OCI-LY1 (cell line): ENCODE data around the gene SRCIN1.

Experiments
- H2AFZ ChIP-seq: fragments of 200-600 bp; sonication (generic), shearing (Covaris generic); 2 replicates; pipeline ENCODE4 v1.6.0; 2014; ENCODE audit warnings: antibody characterized with exemption, mild to moderate bottlenecking, low read length
- H3F3A ChIP-seq: fragments of 200-600 bp; sonication (generic), shearing (Covaris generic); 2 replicates; pipeline ENCODE4 v1.6.0; 2014; ENCODE audit warnings: mild to moderate bottlenecking, antibody characterized with exemption, low read length, moderate library complexity; ENCODE audit not compliant: insufficient read depth
- H3K27ac ChIP-seq: fragments of 200-600 bp; sonication (generic); 2 replicates; pipeline ENCODE4 v1.5.1; 2014; ENCODE audit warnings: low read length, mixed run types, mild to moderate bottlenecking, low read depth; ENCODE audit not compliant: poor library complexity, severe bottlenecking
- H3K27me3 ChIP-seq: fragments of 200-600 bp; sonication (generic); 2 replicates; pipeline ENCODE4 v1.6.0; 2014; ENCODE audit warnings: antibody characterized with exemption, mild to moderate bottlenecking, low read length, moderate library complexity; ENCODE audit not compliant: insufficient read depth
- H3K36me3 ChIP-seq: fragments of 200-600 bp; sonication (generic); 2 replicates; pipeline ENCODE4 v1.6.1; 2014; ENCODE audit warnings: mild to moderate bottlenecking, antibody characterized with exemption, low read length, moderate library complexity, mixed read lengths; ENCODE audit not compliant: insufficient read depth
- H3K4me1 ChIP-seq: fragments of 200-600 bp; sonication (generic); 2 replicates; pipeline ENCODE4 v1.5.1; 2014; ENCODE audit warnings: mild to moderate bottlenecking, low read length, moderate library complexity; ENCODE audit not compliant: insufficient read depth, severe bottlenecking
- H3K4me2 ChIP-seq: fragments of 200-600 bp; sonication (generic), shearing (Covaris generic); 2 replicates; pipeline ENCODE4 v1.6.1; 2014; ENCODE audit warnings: low read length
- H3K4me3 ChIP-seq: fragments of 200-600 bp; sonication (generic); 2 replicates; pipeline ENCODE4 v1.5.1; 2014; ENCODE audit warnings: low read length, low read depth, mild to moderate bottlenecking, mixed read lengths; ENCODE audit not compliant: poor library complexity, severe bottlenecking
- H3K79me2 ChIP-seq: fragments of 200-600 bp; shearing (Covaris generic); 2 replicates; pipeline ENCODE4 v1.6.1; 2016; ENCODE audit warnings: mixed run types, low read length, mixed read lengths; ENCODE audit not compliant: insufficient read depth
- H3K9ac ChIP-seq: fragments of 200-600 bp; sonication (generic), shearing (Covaris generic); 2 replicates; pipeline ENCODE4 v1.6.1; 2014; ENCODE audit warnings: mild to moderate bottlenecking, low read length, mixed read lengths
- H3K9me2 ChIP-seq: fragments of 200-600 bp; sonication (generic), shearing (Covaris generic); 2 replicates; pipeline ENCODE4 v1.6.1; 2014; ENCODE audit warnings: low read depth, mild to moderate bottlenecking, low read length, mixed read lengths
- H3K9me3 ChIP-seq: fragments of 200-600 bp; shearing (Covaris generic); 2 replicates; pipeline ENCODE4 v1.6.1; 2014; ENCODE audit warnings: low read length, mixed read lengths
- H4K20me1 ChIP-seq: fragments of 200-600 bp; sonication (generic), shearing (Covaris generic); 2 replicates; pipeline ENCODE4 v1.6.0; 2016; ENCODE audit warnings: mild to moderate bottlenecking, low read length; ENCODE audit not compliant: insufficient read depth
- CTCF ChIP-seq: fragments of 200-600 bp; sonication (generic), shearing (Covaris generic); IDR thresholded peaks from 2 replicates; pipeline ENCODE4 v1.5.1; 2017; ENCODE audit warnings: mild to moderate bottlenecking, antibody characterized with exemption, low read length, moderate library complexity, mixed read lengths
- EZH2 ChIP-seq: fragments of 200-600 bp; sonication (generic), shearing (Covaris generic); IDR thresholded peaks from 2 replicates; pipeline ENCODE4 v1.8.0; 2017; ENCODE audit warnings: borderline replicate concordance, mixed run types, mild to moderate bottlenecking, antibody characterized with exemption, low read length, moderate library complexity, mixed read lengths

The SRCIN1 gene

GRCh38 chr17:38568845-38569510 is 36.8 kb downstream of the SRCIN1 start:
- no peak for TF ChIP-seq EZH2
- no peak for TF ChIP-seq CTCF
- Histone ChIP-seq H3K9me3 (no peaks in the 10 kb centered on the region), H3K27me3 (no peaks in the 10 kb centered on the region; the same call in 1 of the 2 replicates), H3F3A (no peaks in the 10 kb centered on the region), H3K27ac (no peak overlapping the region), H3K4me2 (no peak overlapping the region), H3K36me3 (no peaks in the 10 kb centered on the region), H3K4me1 (no peaks in the 10 kb centered on the region), H3K79me2 (no peaks in the 10 kb centered on the region), H4K20me1 (no peaks in the 10 kb centered on the region), H2AFZ (no peak overlapping the region), H3K9ac (no peak overlapping the region), H3K4me3 (no peak overlapping the region), H3K9me2 (no peaks in the 10 kb centered on the region)

GRCh38 chr17:38568274-38568673 is 37.5 kb downstream of the SRCIN1 start:
- no peaks in the 10 kb centered on the region for H3K4me1 ChIP-seq
- no peaks in the 10 kb centered on the region for H3F3A ChIP-seq
- H3K4me2 ChIP-seq, result no peak overlapping the region
- H3K9me3 ChIP-seq, result no peaks in the 10 kb centered on the region
- no peaks in the 10 kb centered on the region for H3K9me2 ChIP-seq
- no peak overlapping the region for H3K4me3 ChIP-seq
- no peaks in the 10 kb centered on the region for H4K20me1 ChIP-seq
- no peak overlapping the region for H3K27ac ChIP-seq
- H3K36me3 ChIP-seq, result no peaks in the 10 kb centered on the region
- TF ChIP-seq EZH2 (no peak), CTCF (peak; percentile 11; the same call in 1 of the 2 replicates)
- no peaks in the 10 kb centered on the region for H3K79me2 ChIP-seq
- H3K9ac ChIP-seq, result no peak overlapping the region
- no peak overlapping the region for H2AFZ ChIP-seq
- no peaks in the 10 kb centered on the region; the same call in 1 of the 2 replicates for H3K27me3 ChIP-seq

- Histone ChIP-seq H3K9me2 (no peaks in the 10 kb centered on the region), H2AFZ (no peak overlapping the region), H3K4me2 (no peak overlapping the region), H3F3A (no peaks in the 10 kb centered on the region), H3K9me3 (no peaks in the 10 kb centered on the region), H3K36me3 (no peaks in the 10 kb centered on the region), H3K9ac (no peak overlapping the region), H4K20me1 (no peaks in the 10 kb centered on the region), H3K27ac (no peak overlapping the region), H3K4me3 (no peak overlapping the region), H3K27me3 (no peaks in the 10 kb centered on the region; the same call in 1 of the 2 replicates), H3K4me1 (no peaks in the 10 kb centered on the region), H3K79me2 (no peaks in the 10 kb centered on the region)
- TF ChIP-seq CTCF, result no peak
- TF ChIP-seq EZH2, result no peak
Measured at GRCh38 chr17:38567350-38567749, 38.4 kb downstream of the SRCIN1 start.
